K562 (cell line): ENCODE measurements around the gene FBXL4.

ENCODE experiments used
- CTCF ChIP-seq, 3 experiments: IDR thresholded peaks in 2 of 3; conservative IDR thresholded peaks in 1 of 3; 2 replicates each; pipeline ENCODE4 v1.5.1; 2011 to 2012; ENCODE audit warnings: low read length in 3 of 3, mild to moderate bottlenecking in 3 of 3, control low read depth in 2 of 3, improper control_type of control experiment in 1 of 3, inconsistent platforms in 1 of 3, low read depth in 1 of 3, mixed read lengths in 1 of 3, moderate library complexity in 1 of 3; ENCODE audit not compliant: insufficient read depth in 2 of 3
- E4F1 ChIP-seq: fragments of 250-450 bp; sonication (Bioruptor Pico); IDR thresholded peaks from 2 replicates; pipeline ENCODE4 v1.5.0; 2021; ENCODE audit warnings: mild to moderate bottlenecking, borderline replicate concordance
- HDAC1 ChIP-seq, 2 experiments: fragments of 450-650 bp; IDR thresholded peaks; 2 replicates each; pipeline ENCODE4 v1.6.1; 2016 to 2017; ENCODE audit warnings: inconsistent platforms in 1 of 2, mild to moderate bottlenecking in 1 of 2, moderate library complexity in 1 of 2
- JUN ChIP-seq, 2 experiments: sonication (generic) in 1 of 2; formaldehyde crosslinking in 1 of 2; IDR thresholded peaks; 2 replicates each; pipeline versions ENCODE4 v1.6.1 to v1.8.0; 2012 to 2022; ENCODE audit warnings: borderline replicate concordance in 2 of 2, mild to moderate bottlenecking in 2 of 2, improper control_type of control experiment in 1 of 2, low read depth in 1 of 2, low read length in 1 of 2, missing genetic modification reagents in 1 of 2
- KLF16 ChIP-seq: IDR thresholded peaks from 2 replicates; pipeline ENCODE4 v1.6.1; 2016; ENCODE audit warnings: antibody characterized with exemption
- KLF6 ChIP-seq: fragments of 250-450 bp; sonication (Bioruptor Pico); IDR thresholded peaks from 2 replicates; pipeline ENCODE4 v1.4.0; 2020; ENCODE audit warnings: mild to moderate bottlenecking, moderate library complexity, borderline replicate concordance
- MTA3 ChIP-seq: fragments of 450-650 bp; formaldehyde crosslinking; IDR thresholded peaks from 2 replicates; pipeline ENCODE4 v1.6.1; 2017; ENCODE audit warnings: mild to moderate bottlenecking, borderline replicate concordance
- NRF1 ChIP-seq, 2 experiments: fragments of 450-650 bp; IDR thresholded peaks in 1 of 2; conservative IDR thresholded peaks in 1 of 2; 2 replicates each; pipeline ENCODE4 v1.6.1; 2014; ENCODE audit warnings: mild to moderate bottlenecking in 2 of 2
- RCOR1 ChIP-seq, 2 experiments: IDR thresholded peaks; 2 replicates each; pipeline ENCODE4 v1.6.1; 2012; ENCODE audit warnings: low read depth in 2 of 2, low read length in 2 of 2, borderline replicate concordance in 1 of 2, improper control_type of control experiment in 1 of 2
- ZNF217 ChIP-seq: sonication (generic); formaldehyde crosslinking; IDR thresholded peaks from 2 replicates; pipeline ENCODE4 v1.8.0; 2022; ENCODE audit warnings: mild to moderate bottlenecking, missing genetic modification reagents
- ZNF785 ChIP-seq: fragments of 250-450 bp; sonication (Bioruptor Pico); IDR thresholded peaks from 2 replicates; pipeline ENCODE4 v1.4.0; 2020; ENCODE audit warnings: mild to moderate bottlenecking

DNA sequence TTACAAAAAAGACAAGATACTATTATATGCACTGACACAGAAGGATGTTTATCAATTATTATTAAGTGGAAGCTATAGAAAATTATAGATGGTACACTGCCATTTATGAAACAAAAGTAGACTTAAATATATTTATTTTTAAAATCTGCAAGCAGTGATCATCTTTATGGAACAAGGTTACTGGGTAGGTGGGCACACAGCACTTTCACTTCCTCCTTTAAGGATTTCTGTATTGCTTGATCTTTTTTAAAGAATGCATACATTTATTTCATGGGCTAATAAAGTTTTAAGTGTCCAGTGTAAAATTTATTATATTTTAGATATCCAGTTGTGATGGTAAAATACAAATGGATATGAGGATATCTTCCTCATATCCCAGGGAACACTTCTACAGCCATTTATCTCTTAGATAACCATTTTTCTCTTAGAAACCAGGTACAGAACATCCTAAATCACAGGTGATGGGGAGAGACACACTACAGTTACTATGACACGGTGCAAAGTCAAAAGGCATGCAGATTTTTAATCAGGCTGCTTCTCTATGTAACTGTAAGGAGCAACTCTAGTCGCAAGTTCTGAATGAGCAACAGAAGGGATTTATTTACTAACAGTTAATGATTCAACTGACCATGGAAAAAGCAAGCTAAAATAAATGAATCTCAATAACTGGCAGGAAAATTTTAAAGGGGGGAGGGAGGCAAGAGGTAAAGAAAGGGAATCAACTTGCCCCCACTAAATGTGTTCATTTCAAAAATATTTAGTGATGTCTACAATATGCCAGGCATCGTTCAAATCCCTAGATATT is 2.2 kb downstream of the FBXL4 start:
- TF ChIP-seq KLF6 (CRISPR knock-in tag), result no peak
- TF ChIP-seq NRF1 (conservative IDR thresholded peaks at IDR 0.05 in 1 of 2, IDR thresholded peaks at IDR 0.05 in 1 of 2), result no peak
- TF ChIP-seq CTCF (IDR thresholded peaks at IDR 0.05 in 2 of 3, conservative IDR thresholded peaks at IDR 0.05 in 1 of 3; ENCODE audit: insufficient read depth in 2 of 3, low read depth in 1 of 3, low read length in 3 of 3), result no peak
- no peak for TF ChIP-seq ZNF217 (CRISPR knock-in tag)
- no peak for TF ChIP-seq KLF16
- no peak for TF ChIP-seq ZNF785 (CRISPR knock-in tag)
- TF ChIP-seq HDAC1 (IDR thresholded peaks at IDR 0.05), result no peak
- no peak for TF ChIP-seq MTA3
- TF ChIP-seq JUN (IDR thresholded peaks at IDR 0.05; ENCODE audit: borderline replicate concordance, low read depth, low read length), result no peak
- TF ChIP-seq JUN (CRISPR knock-in tag; IDR thresholded peaks at IDR 0.05; ENCODE audit: borderline replicate concordance), result no peak
- TF ChIP-seq RCOR1 (IDR thresholded peaks at IDR 0.05; ENCODE audit: borderline replicate concordance in 1 of 2, low read depth in 2 of 2, low read length in 2 of 2), result no peak
- TF ChIP-seq E4F1 (CRISPR knock-in tag), result no peak
